Stimulated activated CD4-positive, alpha-beta T cell treated with anti-CD3 and anti-CD28 coated beads, TNF-alpha, amount 100 ng/mL, for 4 hours (primary cell): Measurements from ENCODE around the gene NF2.

Source experiments
- DNase-seq, 3 experiments: peaks; one replicate each; pipeline ENCODE4 v3.0.0-alpha.2; 2020; ENCODE audit warnings: low read depth in 3 of 3

NF2 gene

GRCh38 chr22:29741926-29742325 lies 138.5 kb downstream of the NF2 start:
- DNase-seq = no peak

DNA sequence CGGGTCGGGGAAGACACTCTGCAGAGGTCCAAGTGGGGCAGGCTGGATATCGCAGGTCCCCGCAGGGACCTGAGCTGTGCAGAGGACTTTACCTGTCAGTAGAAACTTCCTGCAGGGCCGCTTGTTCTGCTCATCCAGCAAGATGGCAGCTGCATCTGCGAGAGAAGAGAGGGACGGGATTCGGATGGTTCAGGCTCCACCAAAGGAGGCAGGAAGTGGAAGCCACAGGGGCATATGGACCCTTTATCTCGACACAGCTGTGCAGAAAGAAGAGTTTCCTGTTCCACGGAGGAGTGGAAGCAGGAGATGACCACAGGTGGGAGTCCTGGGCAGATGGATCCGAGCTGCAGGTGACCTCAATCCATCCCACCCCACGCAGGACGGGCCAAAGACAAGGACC lies 138.9 kb downstream of the NF2 start:
- no peak for DNase-seq

GRCh38 chr22:29744902-29745301 lies 141.5 kb downstream of the NF2 start:
- no peak for DNase-seq

DNA sequence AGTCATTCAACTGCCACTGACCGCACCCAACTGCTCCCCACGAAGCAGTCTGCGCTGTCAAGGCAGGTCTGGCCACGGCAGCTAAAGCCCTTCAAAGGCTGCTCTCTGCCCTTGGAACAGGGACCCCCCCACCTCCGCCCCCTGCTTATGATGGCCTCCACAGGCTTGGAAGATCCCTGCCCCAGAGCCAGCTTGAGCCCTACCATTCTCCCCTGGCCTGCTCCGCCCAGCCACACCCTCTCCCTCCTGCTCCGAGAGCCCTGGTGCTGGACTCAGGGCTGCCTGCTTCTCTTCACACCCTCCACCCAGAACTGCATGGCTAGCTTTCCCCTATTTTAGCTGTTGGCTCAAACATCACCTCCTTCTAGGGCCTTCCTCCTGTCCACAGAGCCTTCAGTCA lies 144.4 kb downstream of the NF2 start:
- no peak for DNase-seq
